Activated CD4-positive, alpha-beta T cell treated with anti-CD3 and anti-CD28 coated beads, Interleukin-2, amount 50 U/mL, for 24 hours (primary cell): ENCODE results near the gene MTIF2.
"Not testable (repeated sequence)": the region's sequence is repeated elsewhere in the genome, so short reads cannot be mapped to it uniquely, and the experiment has no call there.

Experiments
- DNase-seq, 2 donors: peaks; one replicate each; pipeline ENCODE4 v3.0.0-alpha.2; 2020; ENCODE audit warnings: low read depth in 1 of 2, low spot score in 1 of 2

Gene MTIF2, protein sequence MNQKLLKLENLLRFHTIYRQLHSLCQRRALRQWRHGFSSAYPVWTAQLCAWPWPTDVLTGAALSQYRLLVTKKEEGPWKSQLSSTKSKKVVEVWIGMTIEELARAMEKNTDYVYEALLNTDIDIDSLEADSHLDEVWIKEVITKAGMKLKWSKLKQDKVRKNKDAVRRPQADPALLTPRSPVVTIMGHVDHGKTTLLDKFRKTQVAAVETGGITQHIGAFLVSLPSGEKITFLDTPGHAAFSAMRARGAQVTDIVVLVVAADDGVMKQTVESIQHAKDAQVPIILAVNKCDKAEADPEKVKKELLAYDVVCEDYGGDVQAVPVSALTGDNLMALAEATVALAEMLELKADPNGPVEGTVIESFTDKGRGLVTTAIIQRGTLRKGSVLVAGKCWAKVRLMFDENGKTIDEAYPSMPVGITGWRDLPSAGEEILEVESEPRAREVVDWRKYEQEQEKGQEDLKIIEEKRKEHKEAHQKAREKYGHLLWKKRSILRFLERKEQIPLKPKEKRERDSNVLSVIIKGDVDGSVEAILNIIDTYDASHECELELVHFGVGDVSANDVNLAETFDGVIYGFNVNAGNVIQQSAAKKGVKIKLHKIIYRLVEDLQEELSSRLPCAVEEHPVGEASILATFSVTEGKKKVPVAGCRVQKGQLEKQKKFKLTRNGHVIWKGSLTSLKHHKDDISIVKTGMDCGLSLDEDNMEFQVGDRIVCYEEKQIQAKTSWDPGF

DNA sequence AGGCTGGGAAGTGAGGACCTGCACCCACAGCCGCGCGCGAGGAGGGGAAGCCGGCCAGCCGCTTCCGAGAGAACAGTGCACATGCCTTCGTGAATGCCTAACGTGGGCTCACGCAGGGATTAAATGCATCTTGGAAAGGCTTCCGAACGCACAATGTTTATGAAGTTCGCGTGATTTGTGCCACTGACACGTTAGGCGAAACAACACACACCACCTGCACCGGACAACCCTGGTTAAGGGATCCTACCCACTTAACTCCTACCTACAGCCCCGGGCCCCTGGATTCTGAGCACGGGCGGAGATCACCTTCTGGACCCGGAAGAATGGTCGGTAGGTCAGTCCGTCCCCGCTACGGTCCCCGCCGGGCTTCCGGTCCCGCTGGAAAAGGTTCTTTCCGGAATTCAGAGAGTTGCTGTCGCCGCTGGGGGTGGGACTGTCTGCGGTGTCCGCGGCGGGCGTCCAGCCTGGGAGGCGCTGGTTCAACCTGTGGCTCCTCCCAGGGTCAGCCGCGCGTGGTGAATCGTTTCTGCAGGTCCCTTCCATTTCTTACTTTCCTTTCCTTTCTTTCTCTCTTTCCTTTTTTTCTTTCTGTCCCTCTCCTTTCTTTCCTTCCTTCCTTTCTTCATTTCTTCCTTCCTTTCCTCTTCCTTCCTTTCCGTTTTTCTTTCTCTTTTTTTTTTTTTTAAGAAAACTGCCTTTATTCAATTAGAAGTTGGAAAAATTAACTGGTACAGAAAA is at the start of gene MTIF2:
Gene MTIF2 (minus strand): TSS at position 325 of the 738 bp plus-strand sequence. CDS start 5,373 bp downstream, outside the sequence.
- DNase-seq, result peak; percentile 76 to 91

DNA sequence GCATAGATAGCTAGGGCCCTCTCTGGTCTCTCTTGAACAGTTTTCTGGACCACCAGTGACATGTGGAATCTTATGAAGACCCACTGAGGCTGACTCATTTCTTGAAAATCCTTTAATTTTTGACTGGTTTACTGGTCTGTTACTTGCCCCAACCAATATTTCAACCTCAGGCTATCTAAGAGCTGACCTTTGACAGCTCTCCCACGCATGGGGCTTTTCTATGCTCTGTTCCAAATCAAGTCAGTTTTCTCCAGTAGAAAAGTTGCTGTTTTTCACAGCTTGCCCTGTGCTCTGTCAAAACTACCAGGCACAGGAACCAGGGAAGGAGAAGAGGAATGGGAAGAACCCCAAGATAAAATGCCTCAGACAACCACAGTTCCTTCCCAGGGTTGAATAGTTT is 46.0 kb upstream of the MTIF2 start:
- no peak for DNase-seq

DNA sequence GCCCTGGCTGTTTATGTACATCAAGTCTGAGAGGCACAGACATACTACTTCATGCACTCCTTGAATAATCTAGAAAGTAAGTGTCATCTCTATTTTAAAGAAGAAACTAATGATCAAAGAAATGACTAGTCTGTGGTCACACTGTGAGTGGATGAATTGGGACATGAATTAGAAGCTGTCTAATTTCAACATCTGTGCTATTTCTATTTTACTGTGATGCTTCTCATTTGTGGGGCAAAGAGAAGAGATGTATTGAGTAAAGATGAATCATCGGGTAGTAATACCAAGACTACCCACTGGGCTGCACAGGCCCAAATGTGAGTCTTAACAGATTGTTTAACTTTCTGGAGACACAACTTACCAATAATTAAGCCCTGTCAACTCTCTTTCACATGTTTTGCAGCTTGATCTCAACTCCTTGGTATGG is 42.4 kb upstream of the MTIF2 start:
- DNase-seq, result peak in 1 of 2 donors; percentile 26

DNA sequence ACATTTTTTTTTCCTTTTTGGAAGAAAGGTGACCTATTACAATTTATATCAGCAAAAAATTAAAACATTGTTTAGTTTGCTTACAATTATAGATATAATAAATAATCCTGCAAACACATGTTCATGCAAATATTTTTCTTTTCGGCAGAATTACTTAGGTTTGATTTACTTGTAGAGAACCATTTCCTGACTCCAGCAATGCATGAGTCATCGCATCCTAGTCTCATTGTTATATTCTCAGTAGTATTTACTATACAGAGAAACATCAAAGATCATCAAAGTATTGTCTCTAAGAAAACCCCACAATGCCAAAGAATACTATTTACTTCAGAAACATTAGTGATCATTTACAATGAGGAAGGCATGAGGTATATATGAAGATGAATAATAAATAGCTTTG is 40.4 kb upstream of the MTIF2 start:
- no peak for DNase-seq

DNA sequence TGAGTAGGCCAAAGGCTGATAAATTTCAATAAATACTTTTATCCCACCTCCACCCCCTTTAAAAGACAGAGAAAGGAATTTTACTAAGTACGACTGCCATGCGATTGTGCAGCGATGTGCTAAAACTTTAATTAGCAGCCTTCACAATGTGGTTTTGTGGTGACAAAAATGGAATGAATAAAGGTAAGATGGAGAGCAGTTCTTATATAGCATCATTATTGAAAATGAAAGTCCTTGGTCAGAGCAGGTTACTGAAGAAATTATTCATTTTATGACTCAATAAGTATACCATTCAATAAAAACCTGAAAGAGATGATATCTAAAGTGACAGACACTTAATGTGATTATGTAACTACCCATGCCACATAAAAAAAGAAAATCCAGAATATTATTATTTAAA is 33.2 kb upstream of the MTIF2 start:
- peak in 1 of 2 donors; percentile 11 for DNase-seq

DNA sequence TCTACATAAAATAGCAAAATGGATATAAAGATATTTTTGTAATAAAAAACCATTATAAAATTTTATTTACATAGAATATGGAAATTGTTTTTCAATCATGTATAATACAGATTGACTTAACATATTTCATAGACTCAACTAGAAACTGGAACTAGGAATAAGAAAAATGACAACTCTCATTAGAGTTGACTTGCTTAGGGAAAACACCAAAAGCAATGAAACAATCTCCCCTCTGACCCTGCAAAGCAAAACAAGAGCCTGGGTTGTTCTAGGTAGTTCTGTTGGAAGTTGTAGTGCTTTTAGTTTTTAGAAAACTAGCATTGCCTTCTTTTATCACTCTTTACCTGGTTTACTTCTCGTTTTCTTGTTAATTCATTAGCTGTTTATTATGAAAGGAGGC is 32.2 kb upstream of the MTIF2 start:
- no peak for DNase-seq

DNA sequence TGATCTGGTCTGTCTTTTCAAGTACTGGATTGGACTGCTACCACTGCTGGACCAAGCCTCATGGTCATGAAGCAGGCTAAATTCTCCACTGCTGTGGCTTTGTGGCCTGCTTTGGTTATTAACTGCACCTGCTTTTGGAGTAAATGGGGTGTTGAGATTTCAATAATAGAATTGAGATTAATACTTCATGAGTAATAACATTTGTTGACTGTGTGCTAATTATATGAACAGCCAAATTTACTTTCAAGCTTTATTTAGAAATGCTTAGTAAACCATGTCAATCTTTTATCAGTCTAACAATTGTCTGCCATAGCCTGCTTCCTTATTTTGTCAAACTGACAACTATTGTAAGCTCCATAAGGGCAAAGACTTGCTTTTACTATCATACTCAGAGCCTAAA is 27.4 kb upstream of the MTIF2 start:
- DNase-seq, result no peak

DNA sequence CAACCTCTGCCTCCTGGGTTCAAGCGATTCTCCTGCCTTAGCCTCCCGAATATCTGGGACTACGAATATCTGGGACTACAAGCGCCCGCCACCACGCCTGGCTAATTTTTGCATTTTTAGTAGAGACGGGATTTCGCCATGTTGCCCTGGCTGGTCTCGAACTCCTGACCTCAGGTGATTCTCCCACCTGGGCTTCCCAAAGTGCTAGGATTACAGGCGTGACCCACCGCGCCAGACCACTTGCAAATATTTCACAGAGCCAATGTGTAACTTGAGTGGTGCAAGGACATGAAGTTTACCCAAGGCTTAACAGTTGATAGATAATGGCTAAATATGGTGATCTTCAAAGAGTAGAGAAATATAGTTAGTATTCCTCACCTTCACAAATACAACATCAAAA is 14.1 kb upstream of the MTIF2 start:
- DNase-seq, result no peak

DNA sequence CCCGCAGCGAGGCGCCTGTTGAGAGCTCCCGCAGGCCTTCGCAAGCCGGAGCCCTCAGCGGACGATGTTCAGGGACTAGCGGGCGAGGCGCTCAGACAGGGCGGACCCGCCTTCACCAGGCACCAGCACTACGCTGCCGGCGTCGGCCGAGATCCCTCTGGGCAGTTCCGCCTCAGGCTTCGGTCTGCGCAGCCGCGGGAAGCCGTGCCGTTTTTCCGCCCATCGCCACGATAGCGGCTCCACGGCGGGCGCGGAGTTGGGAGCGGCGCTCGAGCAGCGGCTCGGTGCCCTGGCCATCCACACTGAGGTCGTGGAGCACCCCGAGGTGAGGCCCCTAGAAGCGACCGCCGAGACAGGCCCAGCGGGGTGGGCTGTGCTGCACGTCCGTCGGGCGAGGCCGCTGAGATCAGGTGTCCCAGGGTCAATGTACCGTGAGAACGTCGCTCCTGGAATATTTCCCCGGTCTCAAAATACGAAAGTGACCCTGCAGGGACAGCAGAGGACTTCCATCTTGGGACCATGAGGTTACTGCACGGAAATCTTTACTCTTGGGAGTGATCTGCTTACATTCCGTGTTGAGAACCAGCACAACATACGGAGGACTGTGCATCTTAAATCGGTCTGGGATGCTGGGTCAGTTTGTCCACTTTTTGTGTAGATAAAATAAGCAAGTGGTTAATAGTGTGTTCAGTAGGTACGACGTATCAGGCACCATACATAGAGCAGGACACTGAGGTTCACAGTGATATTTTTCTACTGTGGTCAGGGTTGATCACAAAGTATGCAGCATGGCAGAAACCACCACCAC is 13.3 kb upstream of the MTIF2 start:
- DNase-seq, result peak; percentile 77 to 80

DNA sequence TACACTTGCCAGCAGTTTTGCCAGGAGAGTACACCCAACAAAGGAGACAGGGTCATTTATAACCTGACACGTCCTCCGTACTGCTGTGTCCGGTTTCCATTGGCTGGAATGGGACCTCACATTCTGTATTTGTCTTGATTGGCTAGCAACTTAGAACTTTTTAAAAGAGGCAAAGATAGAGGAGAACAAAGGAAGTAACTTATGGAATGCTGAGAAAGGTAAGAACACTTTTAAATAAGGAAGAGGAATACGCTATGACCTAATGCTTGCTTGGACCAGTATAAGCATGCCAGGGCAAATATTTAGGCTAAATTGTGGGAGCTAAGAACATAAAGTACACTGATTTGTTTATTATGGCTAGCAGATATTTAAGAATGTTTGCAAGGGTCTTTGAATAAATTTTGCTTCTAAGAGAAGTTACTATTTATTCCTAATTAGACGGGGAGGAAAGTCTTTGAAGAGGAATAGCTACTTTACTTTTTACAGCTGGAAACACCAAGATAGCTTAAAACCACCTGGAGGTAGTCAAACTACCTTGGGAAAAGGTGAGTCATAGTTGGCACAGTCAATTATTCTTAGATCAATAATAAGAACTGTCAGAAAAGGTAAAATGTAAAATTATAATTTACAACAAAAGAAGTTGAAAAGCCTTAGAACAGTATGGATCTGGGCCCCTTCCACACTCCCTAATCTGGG is 12.0 kb upstream of the MTIF2 start:
- not testable (repeated sequence) for DNase-seq

DNA sequence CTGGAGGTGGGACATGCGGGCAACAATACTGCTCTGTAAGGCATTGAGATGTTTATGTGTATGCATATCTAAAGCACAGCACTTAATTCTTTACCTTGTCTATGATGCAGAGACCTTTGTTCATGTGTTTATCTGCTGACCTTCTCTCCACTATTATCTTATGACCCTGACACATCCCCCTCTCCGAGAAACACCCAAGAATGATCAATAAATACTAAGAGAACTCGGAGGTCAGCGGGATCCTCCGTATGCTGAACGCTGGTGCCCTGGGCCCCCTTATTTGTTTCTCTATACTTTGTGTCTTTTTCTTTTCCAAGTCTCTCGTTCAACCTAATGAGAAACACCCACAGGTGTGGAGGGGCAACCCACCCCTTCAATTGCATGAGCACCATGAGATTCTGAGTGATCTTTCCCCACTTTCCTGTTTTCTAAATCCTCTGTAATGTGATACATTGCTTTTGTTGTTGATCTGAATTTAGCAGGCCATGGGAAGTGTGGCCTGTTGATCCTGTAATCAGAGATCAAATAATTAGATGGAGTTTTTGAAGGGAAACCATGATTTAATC is 10.9 kb upstream of the MTIF2 start:
- not testable (repeated sequence) for DNase-seq

DNA sequence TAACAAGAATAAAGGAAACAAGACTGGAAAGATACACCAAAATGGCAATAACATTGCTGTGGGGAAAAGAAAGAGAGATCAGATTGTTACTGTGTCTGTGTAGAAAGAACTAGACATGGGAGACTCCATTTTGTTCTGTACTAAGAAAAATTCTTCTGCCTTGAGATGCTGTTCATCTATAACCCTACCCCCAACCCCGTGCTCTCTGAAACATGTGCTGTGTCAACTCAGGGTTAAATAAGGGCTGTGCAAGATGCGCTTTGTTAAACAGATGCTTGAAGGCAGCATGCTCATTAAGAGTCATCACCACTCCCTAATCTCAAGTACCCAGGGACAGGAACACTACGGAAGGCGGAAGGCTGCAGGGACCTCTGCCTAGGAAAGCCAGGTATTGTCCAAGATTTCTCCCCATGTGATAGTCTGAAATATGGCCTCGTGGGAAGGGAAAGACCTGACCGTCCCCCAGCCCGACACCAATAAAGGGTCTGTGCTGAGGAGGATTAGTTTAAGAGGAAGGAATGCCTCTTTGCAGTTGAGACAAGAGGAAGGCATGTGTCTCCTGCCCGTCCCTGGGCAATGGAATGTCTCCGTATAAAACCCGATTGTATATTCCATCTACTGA is 10.3 kb upstream of the MTIF2 start:
- DNase-seq, result not testable (repeated sequence)

DNA sequence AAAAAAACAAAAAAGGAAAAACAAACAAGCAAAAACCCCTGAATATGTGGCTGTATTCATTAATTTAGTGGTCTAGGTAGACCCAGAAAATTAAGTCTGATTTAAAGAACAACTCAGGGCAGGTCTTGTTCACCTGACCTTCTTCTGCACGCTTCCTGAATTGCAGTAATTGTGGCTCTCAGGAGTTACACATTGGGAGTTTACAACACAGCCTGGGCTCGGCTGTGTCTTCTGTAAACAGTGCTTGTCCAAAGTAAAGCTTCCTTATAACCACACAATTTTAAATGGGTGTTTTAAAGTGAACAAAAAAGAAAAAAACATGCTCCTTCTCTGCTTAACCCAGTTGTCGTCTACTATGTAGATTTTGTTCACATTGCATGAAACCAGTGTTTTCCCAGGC is 8.3 kb upstream of the MTIF2 start:
- no peak for DNase-seq

DNA sequence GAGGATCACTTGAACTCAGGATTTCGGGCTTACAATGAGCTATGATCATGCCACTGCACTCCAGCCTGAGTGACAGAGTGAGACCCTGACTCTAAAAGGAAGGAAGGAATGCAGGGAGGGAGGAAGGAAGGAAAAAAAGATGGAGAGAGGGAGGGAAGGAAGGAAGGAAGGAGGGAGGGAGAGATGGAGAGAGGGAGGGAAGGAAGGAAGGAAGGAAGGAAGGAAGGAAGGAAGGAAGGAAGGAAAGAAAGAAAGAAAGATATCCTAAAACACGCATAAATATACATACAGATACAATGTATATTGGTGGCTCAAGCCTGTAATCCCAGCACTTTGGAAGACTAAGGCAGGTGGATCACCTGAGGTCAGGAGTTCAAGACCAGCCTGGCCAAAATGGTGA is 5.3 kb upstream of the MTIF2 start:
- DNase-seq, result not testable (repeated sequence)

DNA sequence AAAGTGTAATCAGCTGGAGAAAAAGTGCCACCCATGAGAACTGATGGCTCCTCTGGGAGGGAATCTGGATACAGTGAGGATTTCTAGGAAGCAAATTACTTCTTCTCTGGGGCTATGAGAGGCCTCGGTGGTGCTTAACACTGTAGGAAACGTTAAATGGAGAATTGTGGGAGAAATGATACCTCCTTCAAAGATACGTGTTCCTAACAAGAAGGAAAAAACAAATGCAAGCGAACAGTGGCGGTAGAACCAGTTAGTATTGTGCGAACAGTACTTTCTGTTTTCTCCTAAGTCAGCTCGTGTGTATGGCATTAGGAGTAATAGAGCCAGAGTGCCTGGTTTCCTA is 587 bp upstream of the MTIF2 start:
- DNase-seq, result no peak

DNA sequence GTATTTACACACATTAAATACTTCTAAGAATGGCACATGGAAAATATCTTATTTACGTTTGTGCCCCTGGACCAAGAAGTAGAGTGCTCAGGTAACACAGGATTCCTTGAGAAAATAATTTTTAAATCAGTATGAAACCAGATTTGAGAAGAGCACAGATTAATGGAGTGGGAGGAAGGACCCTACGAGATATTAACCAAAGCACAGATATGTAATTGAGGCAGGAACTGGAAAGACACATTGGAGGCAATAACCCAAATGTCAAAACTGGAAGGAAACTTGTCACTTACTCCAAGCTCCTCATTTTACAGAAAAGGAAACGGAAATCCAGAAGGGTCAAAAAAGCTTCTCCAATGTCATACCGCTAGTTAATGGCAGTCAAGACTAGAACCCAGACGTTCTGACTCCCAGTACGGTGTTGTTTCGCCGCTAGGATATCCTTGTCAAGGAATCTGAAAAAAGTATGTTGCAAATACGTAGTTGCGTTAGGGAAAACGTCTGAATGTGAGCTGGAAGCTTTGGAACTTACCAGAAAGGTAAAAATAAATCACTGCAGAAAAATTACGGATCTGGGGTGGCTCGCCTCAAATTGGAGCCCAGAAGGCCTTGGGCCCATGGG is 634 bp downstream of the MTIF2 start:
- DNase-seq, result no peak

DNA sequence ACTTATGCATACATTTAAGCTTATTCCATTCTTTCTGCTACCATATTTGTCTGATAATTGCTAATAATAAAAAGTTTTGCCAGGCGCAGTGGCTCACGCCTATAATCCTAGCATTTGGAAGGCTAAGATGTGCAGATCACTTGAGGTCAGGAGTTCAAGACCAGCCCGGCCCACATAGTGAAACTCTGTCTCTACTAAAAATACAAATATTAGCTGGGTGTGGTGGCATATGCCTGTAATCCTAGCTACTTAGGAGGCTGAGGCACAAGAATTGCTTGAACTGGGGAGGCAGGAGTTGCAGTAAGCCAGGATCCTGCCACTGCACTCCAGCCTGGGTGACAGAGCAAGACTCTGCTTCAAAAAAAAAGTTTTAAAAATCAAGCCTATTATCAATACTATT is 9.4 kb downstream of the MTIF2 start:
- not testable (repeated sequence) for DNase-seq

DNA sequence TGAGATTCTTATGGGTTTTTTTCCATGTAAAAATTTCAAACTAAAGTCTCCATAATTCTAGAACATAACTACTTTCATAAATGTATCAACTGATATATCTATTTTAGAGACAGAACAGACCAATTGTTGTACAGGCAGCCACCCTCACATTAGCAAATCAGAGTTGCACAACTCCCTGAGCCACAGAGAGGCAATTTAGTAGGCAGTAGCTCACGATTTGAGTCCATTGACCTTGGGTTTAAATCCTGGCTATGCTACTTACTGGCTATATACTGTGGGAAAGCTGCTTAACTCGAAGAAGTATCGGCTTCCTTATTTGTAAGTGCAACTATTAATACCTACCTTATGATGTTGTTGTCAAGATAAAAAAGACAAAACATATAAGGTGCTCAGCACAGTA is 16.2 kb downstream of the MTIF2 start:
- no peak for DNase-seq

DNA sequence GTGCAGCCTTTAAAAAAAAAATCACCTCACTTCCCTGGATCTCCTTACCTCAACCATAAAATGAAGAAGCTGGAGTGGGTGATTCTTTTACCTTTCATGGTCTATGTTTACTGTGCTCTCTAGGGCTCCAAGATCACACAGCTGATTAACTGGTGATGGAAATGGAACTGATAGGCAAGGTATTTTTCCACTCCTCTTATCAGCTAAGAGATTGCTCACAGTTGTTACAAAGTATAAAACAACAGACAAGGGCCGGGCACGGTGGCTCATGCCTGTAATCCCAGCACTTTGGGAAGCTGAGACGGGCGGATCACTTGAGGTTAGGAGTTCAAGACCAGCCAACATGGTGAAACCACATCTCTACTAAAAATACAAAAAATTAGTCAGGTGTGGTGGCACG is 22.0 kb downstream of the MTIF2 start:
- DNase-seq, result no peak
